A549 (cell line): ENCODE results near the gene CRTC3. TPM values are rescaled to one million over a fixed set of nuclear protein-coding genes. Genes with fewer than 3 reads are reported as not detected.

Experiments
- ATAC-seq, 2 experiments: fragments of 200-7000 bp in 1 of 2; fragments of >200 bp in 1 of 2; cut with Nextera tagmentation in 1 of 2; cut with Tn5 transposase in 1 of 2; 3 replicates each; pipeline versions ENCODE4 v1.8.0 to v1.9.1; 2018 to 2020; ENCODE audit warnings: mild to moderate bottlenecking in 1 of 2, moderate library complexity in 1 of 2
- CTCF ChIA-PET: fragments of 300-600 bp; sonication (Branson Sonifier 250); formaldehyde crosslinking; extraction: SDS; loops from one replicate; lab custom pipeline; 2021; ENCODE audit warnings: antibody characterized with exemption, inconsistent platforms; lab: Yijun Ruan, JAX
- POLR2A ChIA-PET: fragments of 350-600 bp; formaldehyde crosslinking; extraction: SDS; loops from one replicate; lab custom pipeline; 2021; ENCODE audit warnings: antibody characterized with exemption, inconsistent platforms; lab: Yijun Ruan, JAX
- DNase-seq, 2 experiments: peaks; one replicate each; pipeline versions ENCODE4 v3.0.0 to v3.0.0-alpha.2; 2011 to 2016; ENCODE audit warnings: low read depth in 1 of 2, low spot score in 1 of 2
- FAIRE-seq: peaks from 2 replicates; lab custom pipeline; 2011; peaks lifted over from hg19 to GRCh38; lab: Jason Lieb, UNC
- H3K27ac ChIP-seq, 2 experiments: fragments of >200 bp; sonication (Bioruptor Twin); formaldehyde crosslinking; 3 replicates each; pipeline ENCODE4 v1.5.1; 2016 to 2017
- H3K4me1 ChIP-seq: fragments of >200 bp; sonication (Bioruptor Twin); formaldehyde crosslinking; 3 replicates; pipeline ENCODE4 v1.6.1; 2016
- H3K4me2 ChIP-seq: fragments of >200 bp; sonication (Bioruptor Twin); formaldehyde crosslinking; 3 replicates; pipeline ENCODE4 v1.6.1; 2016
- H3K4me3 ChIP-seq: fragments of >200 bp; sonication (Bioruptor Twin); formaldehyde crosslinking; 3 replicates; pipeline ENCODE4 v1.5.1; 2016
- H3K9me3 ChIP-seq: fragments of >200 bp; sonication (Bioruptor Twin); formaldehyde crosslinking; 3 replicates; pipeline ENCODE4 v1.6.1; 2016
- ATOH8 ChIP-seq: fragments of 250-450 bp; sonication (Bioruptor Pico); IDR thresholded peaks from 2 replicates; pipeline ENCODE4 v1.5.0; 2020; ENCODE audit warnings: low read depth, mild to moderate bottlenecking, moderate library complexity
- CBX2 ChIP-seq: fragments of 200-600 bp; sonication (generic); IDR thresholded peaks from 2 replicates; pipeline ENCODE4 v1.6.1; 2016; ENCODE audit warnings: low read depth, mild to moderate bottlenecking, borderline replicate concordance
- CBX8 ChIP-seq: fragments of 200-600 bp; sonication (generic); IDR thresholded peaks from 2 replicates; pipeline ENCODE4 v1.6.1; 2016
- CTCF ChIP-seq: fragments of >200 bp; sonication (Bioruptor Twin); formaldehyde crosslinking; IDR thresholded peaks from 3 replicates; pipeline ENCODE4 v1.5.1; 2016
- ELK1 ChIP-seq: fragments of 150-350 bp; IDR thresholded peaks from 2 replicates; pipeline ENCODE4 v1.6.1; 2014; ENCODE audit warnings: low read depth, mild to moderate bottlenecking, low read length
- FOSL2 ChIP-seq, 2 experiments: fragments of 450-650 bp in 1 of 2; fragments of >200 bp in 1 of 2; sonication (Bioruptor Twin) in 1 of 2; formaldehyde crosslinking; IDR thresholded peaks; 2 replicates each; pipeline versions ENCODE4 v1.5.0 to v1.6.1; 2016 to 2020; ENCODE audit warnings: mild to moderate bottlenecking in 1 of 2, moderate library complexity in 1 of 2
- GATA3 ChIP-seq: IDR thresholded peaks from 2 replicates; pipeline ENCODE4 v1.6.1; 2012; ENCODE audit warnings: borderline replicate concordance
- HDAC2 ChIP-seq: fragments of 200-600 bp; sonication (generic); IDR thresholded peaks from 2 replicates; pipeline ENCODE4 v1.6.1; 2016
- HMGXB4 ChIP-seq: fragments of 250-450 bp; sonication (Bioruptor Pico); IDR thresholded peaks from 2 replicates; pipeline ENCODE4 v1.5.0; 2021; ENCODE audit warnings: mild to moderate bottlenecking, moderate library complexity, borderline replicate concordance
- KDM5A ChIP-seq: fragments of 200-600 bp; sonication (generic); IDR thresholded peaks from 2 replicates; pipeline ENCODE4 v1.6.1; 2016; ENCODE audit warnings: antibody characterized with exemption, mild to moderate bottlenecking
- MAFK ChIP-seq: fragments of 450-650 bp; IDR thresholded peaks from 2 replicates; pipeline ENCODE4 v1.6.1; 2014; ENCODE audit not compliant: partially characterized antibody
- NFE2L2 ChIP-seq: fragments of 150-350 bp; conservative IDR thresholded peaks from 2 replicates; pipeline ENCODE4 v1.6.1; 2014; ENCODE audit warnings: low read length
- PHF8 ChIP-seq: fragments of 200-600 bp; sonication (generic); IDR thresholded peaks from 2 replicates; pipeline ENCODE4 v1.6.1; 2016; ENCODE audit warnings: low read depth, mild to moderate bottlenecking, antibody characterized with exemption, moderate library complexity, borderline replicate concordance
- POLR2AphosphoS2 ChIP-seq: conservative IDR thresholded peaks from 2 replicates; pipeline ENCODE4 v1.6.1; 2012; ENCODE audit warnings: low read length, improper control_type of control experiment, inconsistent platforms
- TFCP2L1 ChIP-seq: fragments of 250-450 bp; sonication (Bioruptor Pico); IDR thresholded peaks from 2 replicates; pipeline ENCODE4 v1.5.0; 2021; ENCODE audit warnings: mild to moderate bottlenecking
- ZC3H11A ChIP-seq: fragments of 450-650 bp; IDR thresholded peaks from 2 replicates; pipeline ENCODE4 v1.6.1; 2014; ENCODE audit warnings: antibody characterized with exemption, mild to moderate bottlenecking
- ZFP36 ChIP-seq: fragments of 450-650 bp; IDR thresholded peaks from 2 replicates; pipeline ENCODE4 v1.6.1; 2014; ENCODE audit warnings: borderline replicate concordance; ENCODE audit not compliant: partially characterized antibody
- ZNF302 ChIP-seq: fragments of 250-450 bp; sonication (Bioruptor Pico); IDR thresholded peaks from 2 replicates; pipeline ENCODE4 v1.9.0; 2021; ENCODE audit warnings: inconsistent platforms, mild to moderate bottlenecking, moderate library complexity
- ZSCAN20 ChIP-seq: fragments of 250-450 bp; sonication (Bioruptor Pico); IDR thresholded peaks from 2 replicates; pipeline ENCODE4 v1.8.0; 2022; ENCODE audit warnings: mild to moderate bottlenecking, moderate library complexity
- WGBS: methylation state at CpG from one replicate; pipeline ENCODE4 v1.1.6; 2017; ENCODE audit errors: missing lambda C conversion rate; 5-methylcytosine and 5-hydroxymethylcytosine counted together
- polyA plus RNA-seq, 4 experiments: library from polyadenylated mRNA; depleted of rRNA in 3 of 4; stranded (reverse); fragments of >200 nt; fragmentation: RNase III in 1 of 4; extraction: RNeasy Plus Mini Kit Qiagen cat#74134 plus additional on column Dnase treatment in 1 of 4; gene quantifications; 2 replicates in 3 of 4; 3 replicates in 1 of 4; pipeline ENCODE4 v1.2.3, GENCODE V29; 2011 to 2017

Gene CRTC3
- polyA plus RNA-seq, 2 of the 4 experiments (the other 2 are of a cell fraction), result 17.5 to 30.5 TPM

GRCh38 chr15:90650117-90650955 is 120.6 kb downstream of the CRTC3 start:
- no peak overlapping the region for H3K4me2 ChIP-seq
- CTCF ChIA-PET, result interaction anchor here (0.6 to 14.1 kb wide), 12 partner anchors 9 to 672 kb away, joined by 3 to 265 read pairs (median 3); partner anchors contain the start of genes BLM, FES and UNC45A
- no peak for DNase-seq

GRCh38 chr15:90650956-90651689 is 121.4 kb downstream of the CRTC3 start:
- no peak for ATAC-seq
- no peak overlapping the region for H3K27ac ChIP-seq
- H3K4me1 ChIP-seq, result peaks cover 13% of the 10 kb centered on the region; the same call in 2 of the 3 replicates
- no peak for FAIRE-seq
- H3K4me2 ChIP-seq, result no peak overlapping the region
- ChIA-PET POLR2A (no interaction called here), CTCF (interaction anchor here (0.6 to 14.1 kb wide), 9 partner anchors 8 to 358 kb away, joined by 3 to 265 read pairs (median 5); partner anchors contain the start of genes BLM, FES and UNC45A)
- TF ChIP-seq ATOH8 (CRISPR knock-in tag), result no peak
- no peak for TF ChIP-seq PHF8
- H3K4me3 ChIP-seq, result no peak overlapping the region
- H3K9me3 ChIP-seq, result no peaks in the 10 kb centered on the region
- WGBS, result 72% methylated on average over 14 of the region's 14 CpGs
- DNase-seq, result no peak

More at GRCh38 chr15:90650117-90650955, 120.6 kb downstream of the CRTC3 start:
- Histone ChIP-seq H3K9me3 (no peaks in the 10 kb centered on the region), H3K4me3 (no peak overlapping the region), H3K4me1 (peaks cover 13% of the 10 kb centered on the region; the same call in 2 of the 3 replicates), H3K27ac (no peak overlapping the region)
- TF ChIP-seq CBX2, result no peak
- no peak for TF ChIP-seq ZSCAN20
- TF ChIP-seq POLR2AphosphoS2, result no peak
- no peak for TF ChIP-seq CTCF
- TF ChIP-seq MAFK, result peak; percentile 11
- peak; percentile 83 for TF ChIP-seq NFE2L2
- TF ChIP-seq ZC3H11A, result no peak
- no peak for TF ChIP-seq TFCP2L1 (CRISPR knock-in tag)
- TF ChIP-seq HDAC2, result no peak
- no peak for TF ChIP-seq HMGXB4
- POLR2A ChIA-PET, result no interaction called here
- FAIRE-seq, result no peak
- WGBS, result 76% methylated on average over 8 of the region's 8 CpGs
- ATAC-seq, result no peak

GRCh38 chr15:90654233-90655136 is 124.8 kb downstream of the CRTC3 start:
- no peak overlapping the region for H3K4me2 ChIP-seq
- CTCF ChIA-PET, result interaction anchor here (0.6 to 14.1 kb wide), 5 partner anchors 232 to 480 kb away, joined by 3 to 265 read pairs (median 7); partner anchors contain the start of genes FES, HDDC3 and MAN2A2
- H3K4me3 ChIP-seq, result no peak overlapping the region
- no peak for FAIRE-seq
- no peaks in the 10 kb centered on the region for H3K9me3 ChIP-seq
- no peak for TF ChIP-seq KDM5A
- TF ChIP-seq ZNF302 (CRISPR knock-in tag), result no peak
- no peak for TF ChIP-seq ZFP36
- no peak for TF ChIP-seq CBX8
- no peak for TF ChIP-seq ELK1
- TF ChIP-seq MAFK, result peak; percentile 93
- TF ChIP-seq GATA3, result no peak
- TF ChIP-seq FOSL2 (IDR thresholded peaks at IDR 0.05), result no peak
- TF ChIP-seq FOSL2 (CRISPR knock-in tag; IDR thresholded peaks at IDR 0.05), result no peak
- TF ChIP-seq, all 56 proteins: peak for 1
- ATAC-seq, result no peak
- 67% methylated on average over 12 of the region's 12 CpGs for WGBS
- no peak for DNase-seq
- no peak overlapping the region for H3K27ac ChIP-seq
- no peaks in the 10 kb centered on the region for H3K4me1 ChIP-seq
- POLR2A ChIA-PET, result interaction anchor here (2.1 kb wide), 1 partner anchor 10 kb away, joined by 6 read pairs; no protein-coding TSS in a partner anchor
